C4-2B (cell line): Measurements from ENCODE around the gene PSD.
A peak's percentile ranks its signal among the peaks of the same experiment; 100 is the strongest.

ENCODE experiments used
- H3K27ac ChIP-seq: fragments of 450-650 bp; 2 replicates; pipeline ENCODE4 v1.5.1; 2017
- CTCF ChIP-seq: fragments of 450-650 bp; conservative IDR thresholded peaks from 2 replicates; pipeline ENCODE4 v1.5.1; 2017; ENCODE audit warnings: mild to moderate bottlenecking
- ZFX ChIP-seq: fragments of 450-650 bp; IDR thresholded peaks from 2 replicates; pipeline ENCODE4 v1.6.1; 2017

PSD gene

GRCh38 chr10:102410429-102411073, 8.0 kb downstream of the PSD start:
- TF ChIP-seq CTCF (no peak), ZFX (no peak)
- H3K27ac ChIP-seq = peak overlapping the region; percentile 11; the same call in 1 of the 2 replicates

GRCh38 chr10:102409604-102410428, 8.8 kb downstream of the PSD start:
- TF ChIP-seq ZFX (no peak), CTCF (no peak)

GRCh38 chr10:102408728-102409603, 9.6 kb downstream of the PSD start:
- no peak overlapping the region for H3K27ac ChIP-seq
- no peak for TF ChIP-seq ZFX
- no peak for TF ChIP-seq CTCF

More at GRCh38 chr10:102409604-102410428, 8.8 kb downstream of the PSD start:
- peak overlapping the region; percentile 11; the same call in 1 of the 2 replicates for H3K27ac ChIP-seq

- no peak for TF ChIP-seq ZFX
- no peak overlapping the region for H3K27ac ChIP-seq
Measured at GRCh38 chr10:102408131-102408727, 10.4 kb downstream of the PSD start.

- no peak overlapping the region for H3K27ac ChIP-seq
- no peak for TF ChIP-seq CTCF
- no peak for TF ChIP-seq ZFX
Measured at GRCh38 chr10:102407425-102408130, 11.0 kb downstream of the PSD start.

GRCh38 chr10:102406815-102407214, 11.8 kb downstream of the PSD start:
- H3K27ac ChIP-seq = no peak overlapping the region
- TF ChIP-seq ZFX = no peak

- no peak overlapping the region for H3K27ac ChIP-seq
- no peak for TF ChIP-seq ZFX
Measured at GRCh38 chr10:102405632-102406031, 13.0 kb downstream of the PSD start.

- H3K27ac ChIP-seq = no peak overlapping the region
- TF ChIP-seq CTCF (no peak), ZFX (no peak)
Measured at GRCh38 chr10:102405108-102405571, 13.4 kb downstream of the PSD start.
